Hypothalamus (tissue), 51 donors: ENCODE measurements around the gene FYN.

Experiments used
- DNase-seq, 51 donors: peaks; one replicate each; lab custom pipeline; 2025; lab: John Stamatoyannopoulos, UW

FYN gene

GRCh38 chr6:111812060-111813038 is 60.9 kb downstream of the FYN start:
- no peak for DNase-seq

DNA sequence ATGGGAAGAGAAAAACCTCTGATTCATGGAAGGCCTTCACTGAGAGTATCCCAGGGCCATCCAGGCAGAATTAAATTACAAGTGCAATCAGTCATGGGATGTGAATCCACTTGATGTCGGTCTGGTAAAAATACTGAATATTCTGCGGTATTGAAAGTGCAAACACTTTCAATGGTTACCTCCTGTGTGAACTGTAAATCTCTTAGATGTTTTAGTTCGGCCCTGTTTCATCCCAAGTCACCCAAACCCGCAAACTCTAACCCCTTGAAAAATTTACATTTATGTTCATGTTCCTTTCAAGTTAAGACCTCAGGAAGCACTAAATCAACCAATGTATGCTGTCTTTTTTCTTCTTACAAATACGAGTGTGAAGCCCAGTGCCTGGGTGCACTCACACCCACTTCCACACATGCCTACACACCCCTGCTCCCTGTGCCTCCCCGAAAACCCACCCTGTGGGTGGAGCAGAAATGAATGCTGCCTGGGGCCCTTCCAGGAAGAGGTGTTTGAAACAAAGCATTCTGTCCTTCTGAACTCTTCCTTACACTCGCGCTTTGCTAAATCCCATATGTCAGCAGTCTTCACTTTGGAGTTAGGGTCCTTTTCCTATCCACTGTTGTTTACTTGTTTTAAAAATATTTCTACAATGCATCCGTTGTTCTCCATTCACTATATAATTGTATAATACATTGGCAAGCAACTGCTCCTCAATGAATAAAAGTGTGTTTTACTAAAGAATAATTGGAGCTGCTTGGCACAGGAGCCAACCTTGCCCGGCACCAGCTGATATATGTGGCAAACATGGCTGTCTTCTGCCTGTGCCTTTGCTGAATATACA is 62.7 kb downstream of the FYN start:
- peak in 9 of 51 donors; percentile 9 to 73 (median 34) for DNase-seq

GRCh38 chr6:111809766-111810165 is 63.5 kb downstream of the FYN start:
- DNase-seq: no peak

GRCh38 chr6:111809264-111809663 is 64.0 kb downstream of the FYN start:
- DNase-seq: no peak

GRCh38 chr6:111808493-111808892 is 64.8 kb downstream of the FYN start:
- no peak for DNase-seq

DNA sequence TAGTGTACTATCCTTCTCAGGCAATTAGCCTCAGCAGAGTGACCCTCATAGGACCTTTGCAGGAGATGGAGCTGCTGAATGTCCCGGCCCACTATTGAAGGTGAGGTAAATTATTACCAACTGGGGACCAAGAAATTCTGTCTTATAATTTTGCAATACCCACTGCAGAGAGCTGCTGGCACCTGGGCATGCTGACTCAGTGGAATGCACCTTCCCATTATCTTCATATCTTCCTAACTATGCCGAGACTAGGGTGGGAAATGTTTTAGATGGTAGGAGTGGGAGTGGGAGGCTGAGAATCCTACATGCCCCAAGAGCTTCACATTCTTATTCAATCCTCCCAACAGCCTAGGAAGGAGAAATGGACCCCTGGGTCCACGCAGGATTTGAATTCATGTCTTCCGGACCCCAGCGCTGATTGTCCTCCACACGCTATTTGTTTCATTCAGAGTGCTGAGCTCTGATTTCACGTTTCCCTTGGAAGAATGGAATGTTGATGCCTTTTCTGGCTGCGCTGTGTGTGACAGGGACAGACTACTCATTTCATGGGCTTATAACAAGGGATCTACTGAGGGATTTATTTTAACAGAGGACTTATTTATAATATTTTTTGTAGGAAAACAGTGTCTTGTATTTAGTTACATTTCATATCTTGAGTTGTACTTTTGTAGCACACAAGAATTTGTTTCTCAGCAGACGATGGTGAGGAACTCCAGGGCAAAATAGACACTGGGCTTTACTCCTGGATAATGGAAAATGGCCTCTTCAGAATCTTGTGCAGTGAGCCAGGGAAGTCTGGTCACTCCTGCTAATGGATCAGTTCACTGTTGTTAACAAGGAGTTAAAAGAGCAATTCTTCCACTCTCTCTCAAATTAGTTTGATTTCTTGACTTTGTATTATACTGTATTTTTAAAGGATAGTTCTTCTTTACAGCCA is 66.4 kb downstream of the FYN start:
- peak in 1 of 51 donors; percentile 54 for DNase-seq

- no peak for DNase-seq
These were observed 67.1 kb downstream of the FYN start for GRCh38 chr6:111806165-111806547.

GRCh38 chr6:111805511-111806164 is 67.6 kb downstream of the FYN start:
- peak in 1 of 51 donors; percentile 6 for DNase-seq

GRCh38 chr6:111804627-111805235 is 68.5 kb downstream of the FYN start:
- peak in 7 of 51 donors; percentile 23 to 54 (median 34) for DNase-seq

DNA sequence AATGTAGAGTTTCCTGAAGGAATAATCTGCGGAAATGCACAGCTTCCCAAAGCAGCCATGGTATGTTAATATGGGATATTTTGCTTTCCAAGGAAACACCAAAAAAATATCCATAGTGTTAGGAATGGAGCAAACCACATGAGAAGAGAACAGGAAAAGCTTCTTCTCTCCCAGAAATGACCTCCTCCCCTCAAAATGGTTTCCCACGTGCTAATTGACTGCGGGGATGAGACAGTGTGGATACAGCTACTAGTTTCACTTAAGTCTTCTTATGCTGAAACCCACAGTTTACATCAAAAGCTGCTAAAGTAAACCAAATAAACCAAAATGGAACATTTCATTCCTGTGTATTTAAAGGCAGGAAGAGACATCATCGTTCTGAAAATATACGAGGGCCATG is 69.4 kb downstream of the FYN start:
- no peak for DNase-seq

DNA sequence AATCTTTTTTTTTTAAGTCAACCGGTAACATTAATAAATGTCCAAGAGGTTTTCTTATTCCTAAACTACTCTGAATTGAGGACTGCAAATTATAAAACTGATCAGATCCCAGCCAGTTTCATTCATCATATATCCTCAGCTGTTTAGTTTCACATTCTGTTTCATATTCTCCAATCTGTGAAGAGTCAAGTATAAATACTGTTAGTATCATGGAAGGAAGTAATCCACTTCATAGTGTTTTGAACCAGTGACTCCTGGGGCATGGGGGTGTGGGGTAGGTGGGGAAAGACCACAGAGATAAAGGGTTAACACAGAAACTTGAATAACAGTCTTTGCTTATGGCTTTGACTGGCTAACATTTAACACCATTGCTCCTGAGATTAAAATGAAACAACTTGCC is 69.9 kb downstream of the FYN start:
- no peak for DNase-seq

- DNase-seq: no peak
These were observed 70.4 kb downstream of the FYN start for GRCh38 chr6:111802720-111803330.

DNA sequence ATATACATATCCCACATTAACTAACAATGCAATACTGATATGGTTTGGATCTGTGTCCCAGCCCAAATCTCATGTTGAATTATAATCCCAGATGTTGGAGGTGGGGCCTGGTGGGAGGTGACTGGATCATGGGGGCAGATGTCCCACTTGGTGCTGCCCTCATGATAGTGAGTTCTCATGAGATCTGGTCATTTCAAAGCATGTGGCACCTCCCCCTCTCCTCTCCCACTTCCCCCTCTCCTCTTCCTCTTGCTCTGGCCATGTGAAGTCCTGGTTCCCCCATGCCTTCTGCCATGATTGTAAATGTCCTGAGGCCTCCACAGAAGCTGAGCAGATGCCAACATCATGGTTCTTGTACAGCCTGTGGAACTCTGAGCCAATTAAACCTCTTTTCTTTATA is 71.2 kb downstream of the FYN start:
- DNase-seq: no peak

DNA sequence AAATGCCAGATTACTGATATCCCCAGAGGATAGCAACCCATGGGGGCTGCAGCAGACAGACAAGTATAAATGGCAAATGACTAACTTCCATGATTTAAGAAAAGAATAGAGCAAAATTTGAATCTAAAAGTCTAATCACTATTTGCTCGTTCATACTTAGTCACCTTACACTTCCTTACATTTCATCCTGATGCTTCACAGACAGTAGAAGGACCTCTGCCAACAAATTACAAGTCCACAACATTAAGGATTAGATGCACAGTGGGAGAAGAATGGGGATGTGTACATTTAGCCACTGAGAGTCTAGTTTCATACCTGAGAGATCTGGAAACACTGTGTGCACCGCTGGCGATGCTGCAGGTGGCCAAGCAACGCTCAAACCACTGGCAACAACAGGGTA is 72.4 kb downstream of the FYN start:
- no peak for DNase-seq

- DNase-seq: peak in 1 of 51 donors; percentile 45
These were observed 72.9 kb downstream of the FYN start for GRCh38 chr6:111800259-111800765.

GRCh38 chr6:111799576-111800258 is 73.5 kb downstream of the FYN start:
- peak in 3 of 51 donors; percentile 16 to 65 (median 18) for DNase-seq

- DNase-seq: peak in 6 of 51 donors; percentile 22 to 44 (median 30)
These were observed 74.9 kb downstream of the FYN start for GRCh38 chr6:111798281-111798725.
